Nephron progenitor cell (in vitro differentiated cells): ENCODE results near the gene MTMR12.
"Not testable (repeated sequence)": the region's sequence is repeated elsewhere in the genome, so short reads cannot be mapped to it uniquely, and the experiment has no call there.

Source experiments
- DNase-seq: peaks from one replicate; pipeline ENCODE4 v3.0.0; 2021
- H3K27ac Mint-ChIP-seq: 2 replicates; pipeline ENCODE4 v1.8.0; 2021; ENCODE audit warnings: mild to moderate bottlenecking, moderate library complexity, mixed read lengths
- H3K27me3 Mint-ChIP-seq: 2 replicates; pipeline ENCODE4 v1.8.0; 2021; ENCODE audit warnings: mild to moderate bottlenecking, low read depth, mixed read lengths; ENCODE audit not compliant: poor library complexity
- H3K36me3 Mint-ChIP-seq: 2 replicates; pipeline ENCODE4 v1.8.0; 2021; ENCODE audit warnings: low read depth, mixed read lengths
- H3K4me1 Mint-ChIP-seq: 2 replicates; pipeline ENCODE4 v1.8.0; 2021; ENCODE audit warnings: mixed read lengths
- H3K4me3 Mint-ChIP-seq: 2 replicates; pipeline ENCODE4 v1.8.0; 2021; ENCODE audit warnings: mild to moderate bottlenecking, moderate library complexity, mixed read lengths
- H3K9me3 Mint-ChIP-seq: 2 replicates; pipeline ENCODE4 v1.8.0; 2021; ENCODE audit warnings: mild to moderate bottlenecking, moderate library complexity, mixed read lengths
- CTCF ChIP-seq: fragments of 200-600 bp; sonication (generic); IDR thresholded peaks from 2 replicates; pipeline ENCODE4 v1.5.0; 2021; ENCODE audit warnings: antibody characterized with exemption

The MTMR12 gene

DNA sequence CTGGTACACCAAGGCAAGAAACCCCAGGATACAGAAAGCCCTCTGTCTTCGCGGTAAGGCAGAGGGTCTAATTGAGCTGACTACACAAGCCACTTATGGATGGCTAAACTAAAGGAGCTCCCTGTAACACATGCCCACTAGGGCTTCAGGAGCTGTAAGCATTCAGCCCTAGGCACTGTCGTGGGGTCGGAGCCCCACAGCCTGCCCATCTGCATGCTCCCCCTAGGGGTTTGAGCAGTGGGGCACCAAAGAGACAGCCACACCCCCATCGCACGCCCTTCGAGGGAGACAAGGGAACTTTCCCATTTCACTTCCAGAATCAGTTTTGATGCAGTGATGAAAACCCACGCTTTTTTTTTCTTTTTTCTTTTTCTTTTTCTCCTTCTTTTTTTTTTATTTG, 11.0 kb upstream of the MTMR12 start:
- no peak for DNase-seq
- Mint-ChIP-seq H3K4me1 (no peaks in the 10 kb centered on the region), H3K9me3 (peaks cover 20% of the 10 kb centered on the region), H3K4me3 (no peak overlapping the region), H3K27ac (no peak overlapping the region), H3K27me3 (peaks cover 12% of the 10 kb centered on the region), H3K36me3 (peaks cover 6% of the 10 kb centered on the region)
- no peak for TF ChIP-seq CTCF

- peaks cover 6% of the 10 kb centered on the region for H3K36me3 Mint-ChIP-seq
- no peak overlapping the region for H3K27ac Mint-ChIP-seq
- no peak overlapping the region for H3K4me3 Mint-ChIP-seq
- TF ChIP-seq CTCF, result no peak
- no peak for DNase-seq
- H3K9me3 Mint-ChIP-seq, result peaks cover 20% of the 10 kb centered on the region
- no peaks in the 10 kb centered on the region for H3K4me1 Mint-ChIP-seq
- H3K27me3 Mint-ChIP-seq, result peaks cover 16% of the 10 kb centered on the region
These were observed 10.1 kb upstream of the MTMR12 start for GRCh38 chr5:32322882-32323281.

DNA sequence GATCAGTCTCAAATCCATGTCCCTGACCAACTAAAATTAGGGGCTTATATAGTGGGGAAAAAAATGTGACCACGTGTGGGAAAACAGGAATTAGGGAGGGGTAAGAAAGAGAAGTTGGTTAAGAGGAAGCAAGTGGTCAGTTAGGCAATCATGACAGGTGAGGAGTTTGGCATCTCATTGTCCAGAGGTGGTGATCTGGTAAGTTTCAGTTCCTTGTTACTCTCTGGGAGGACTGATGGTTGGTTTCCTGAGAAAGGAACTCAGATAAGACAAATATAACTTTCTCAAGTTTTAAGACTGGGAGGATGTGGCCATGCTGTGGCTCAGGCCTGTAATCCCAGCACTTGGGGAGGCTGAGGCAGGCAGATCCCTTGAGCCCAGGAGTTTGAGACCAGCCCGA, 9.0 kb upstream of the MTMR12 start:
- Mint-ChIP-seq H3K27me3 (peaks cover 17% of the 10 kb centered on the region), H3K9me3 (peaks cover 20% of the 10 kb centered on the region)
- not testable (repeated sequence) for H3K4me3 Mint-ChIP-seq, DNase-seq, H3K4me1 Mint-ChIP-seq, H3K27ac Mint-ChIP-seq, H3K36me3 Mint-ChIP-seq

DNA sequence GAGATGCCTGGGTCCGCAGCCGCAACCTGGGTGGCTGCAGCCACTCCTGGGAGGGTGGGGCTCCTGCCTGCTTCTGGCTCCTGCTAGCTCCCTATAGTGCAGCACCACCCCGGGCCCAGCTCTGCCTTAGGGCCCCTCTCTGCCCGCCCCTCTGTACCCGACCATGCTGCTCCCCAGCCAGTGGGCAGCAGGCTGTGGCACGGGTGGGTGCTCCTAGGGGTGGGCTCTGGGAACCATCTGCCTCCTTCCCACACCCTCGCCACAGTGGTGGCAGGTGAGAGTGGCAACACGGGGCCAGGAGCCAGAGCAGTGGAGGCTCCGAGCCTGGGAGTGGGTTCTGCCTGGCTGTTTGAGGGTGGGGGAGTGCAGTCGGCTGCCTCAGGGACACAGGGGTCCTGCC, 7.8 kb upstream of the MTMR12 start:
- no peak for TF ChIP-seq CTCF
- no peak for DNase-seq
- peaks cover 20% of the 10 kb centered on the region for H3K9me3 Mint-ChIP-seq
- peaks cover 17% of the 10 kb centered on the region for H3K27me3 Mint-ChIP-seq
- no peaks in the 10 kb centered on the region for H3K4me1 Mint-ChIP-seq
- no peak overlapping the region for H3K4me3 Mint-ChIP-seq
- H3K36me3 Mint-ChIP-seq, result peaks cover 6% of the 10 kb centered on the region
- no peak overlapping the region for H3K27ac Mint-ChIP-seq

GRCh38 chr5:32319926-32320543, 7.3 kb upstream of the MTMR12 start:
- Mint-ChIP-seq H3K27me3 (peaks cover 18% of the 10 kb centered on the region), H3K9me3 (peaks cover 20% of the 10 kb centered on the region), H3K36me3 (peaks cover 6% of the 10 kb centered on the region), H3K4me1 (no peaks in the 10 kb centered on the region), H3K4me3 (no peak overlapping the region), H3K27ac (no peak overlapping the region)
- TF ChIP-seq CTCF, result no peak
- no peak for DNase-seq

DNA sequence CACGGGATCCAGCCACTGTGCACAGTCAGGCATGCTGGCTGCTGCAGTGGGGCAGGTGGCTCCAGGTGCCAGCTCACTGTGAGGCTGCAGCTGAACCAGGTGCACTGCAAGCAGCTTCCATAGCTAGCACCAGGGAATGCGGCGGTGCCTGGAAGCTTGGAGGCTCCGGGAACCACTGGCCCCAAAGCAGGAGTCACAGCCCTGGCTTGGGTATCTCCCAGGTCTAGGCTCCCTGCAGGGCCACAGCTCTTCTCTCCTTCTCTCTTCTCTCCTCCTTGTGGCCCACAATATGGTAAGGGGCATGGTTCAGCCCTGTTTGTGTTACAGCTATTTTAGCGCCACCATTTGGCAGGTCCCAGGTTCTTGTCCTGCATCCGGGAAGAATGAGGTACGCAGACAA, 6.7 kb upstream of the MTMR12 start:
- Mint-ChIP-seq H3K4me1 (no peaks in the 10 kb centered on the region), H3K27me3 (peaks cover 19% of the 10 kb centered on the region), H3K27ac (no peak overlapping the region), H3K9me3 (peaks cover 16% of the 10 kb centered on the region), H3K4me3 (no peak overlapping the region), H3K36me3 (peaks cover 6% of the 10 kb centered on the region)
- TF ChIP-seq CTCF, result no peak
- no peak for DNase-seq
